Cardiac muscle cell (in vitro differentiated cells and primary cell): ENCODE measurements around the gene TAS2R13. TPM values are rescaled to one million over a fixed set of nuclear protein-coding genes. Genes with fewer than 3 reads are reported as not detected.

Experiments used
- DNase-seq, 2 donors: peaks; one replicate each; pipeline versions ENCODE4 v3.0.0 to v3.0.0-alpha.2; 2010 to 2017; ENCODE audit warnings: low read depth in 1 of 2, low spot score in 1 of 2
- H3K27ac ChIP-seq: fragments of 200-600 bp; sonication (generic); 2 replicates; pipeline ENCODE4 v1.5.1; 2016
- H3K27me3 ChIP-seq: fragments of 200-600 bp; sonication (generic); 2 replicates; pipeline ENCODE4 v1.6.0; 2016; ENCODE audit warnings: control low read depth
- H3K36me3 ChIP-seq: fragments of 200-600 bp; sonication (generic); 2 replicates; pipeline ENCODE4 v1.5.1; 2016; ENCODE audit warnings: control low read depth
- H3K4me1 ChIP-seq: fragments of 200-600 bp; sonication (generic); 2 replicates; pipeline ENCODE4 v1.8.1; 2017; ENCODE audit warnings: low read depth, mild to moderate bottlenecking, mixed run types
- H3K4me3 ChIP-seq: fragments of 200-600 bp; sonication (generic); 2 replicates; pipeline ENCODE4 v1.5.1; 2016; ENCODE audit warnings: mild to moderate bottlenecking
- H3K9me3 ChIP-seq: fragments of 200-600 bp; sonication (generic); 2 replicates; pipeline ENCODE4 v1.5.1; 2017; ENCODE audit warnings: low read depth, mild to moderate bottlenecking, control low read depth
- polyA plus RNA-seq: library from polyadenylated mRNA; unstranded; fragments of >200 nt; fragmentation: Nextera tagmentation; extraction: Ambion mirVana; gene quantifications from 2 replicates; pipeline ENCODE4 v1.2.1, GENCODE V29; 2016
- total RNA-seq: library from RNA; depleted of rRNA; stranded (reverse); fragments of >200 nt; gene quantifications from 2 replicates; pipeline ENCODE4 v1.2.3, GENCODE V29; 2016
- TF ChIP-seq, protein P1 (sequence below): IDR thresholded peaks from 2 replicates; pipeline ENCODE4 v1.5.1; 2012; ENCODE audit warnings: low read depth, mild to moderate bottlenecking, low read length

The TAS2R13 gene
- total and polyA plus RNA-seq, 2 experiments from 2014 or later, result 0.69 TPM; not detected in 1

DNA sequence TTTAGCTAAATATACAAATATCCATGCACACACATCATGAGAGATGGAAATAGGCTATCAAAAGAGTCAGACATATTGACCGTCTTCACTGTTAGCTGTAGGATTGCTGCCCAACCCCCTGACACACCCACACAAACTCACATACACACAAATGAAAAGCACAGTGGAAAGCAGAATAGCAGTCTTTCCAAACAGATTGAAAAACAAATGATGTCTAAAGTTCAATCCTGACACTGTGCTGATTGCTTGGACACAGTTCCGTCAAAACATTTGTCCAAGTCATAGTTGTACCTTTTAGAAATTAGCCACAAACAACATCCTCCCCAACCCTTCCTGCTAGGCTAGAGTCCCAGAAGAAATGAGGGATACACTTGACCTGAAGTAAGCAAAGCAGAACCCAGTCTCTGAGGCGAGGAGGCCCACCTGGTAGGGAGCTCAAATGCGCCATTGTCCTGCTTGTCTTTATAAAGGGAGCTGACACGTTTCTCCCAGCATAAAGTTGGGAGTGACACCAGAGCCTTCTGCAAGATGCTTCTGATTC, 19.5 kb upstream of the TAS2R13 start, which contains the start of gene PRH2:
Gene PRH2 (plus strand): TSS at position 491 of the 541 bp plus-strand sequence. CDS start 38 bp downstream, at position 529.
- H3K4me3 ChIP-seq, result no peak within 1 kb of the TSS
- no peak for DNase-seq
- TF ChIP-seq, protein P1, sequence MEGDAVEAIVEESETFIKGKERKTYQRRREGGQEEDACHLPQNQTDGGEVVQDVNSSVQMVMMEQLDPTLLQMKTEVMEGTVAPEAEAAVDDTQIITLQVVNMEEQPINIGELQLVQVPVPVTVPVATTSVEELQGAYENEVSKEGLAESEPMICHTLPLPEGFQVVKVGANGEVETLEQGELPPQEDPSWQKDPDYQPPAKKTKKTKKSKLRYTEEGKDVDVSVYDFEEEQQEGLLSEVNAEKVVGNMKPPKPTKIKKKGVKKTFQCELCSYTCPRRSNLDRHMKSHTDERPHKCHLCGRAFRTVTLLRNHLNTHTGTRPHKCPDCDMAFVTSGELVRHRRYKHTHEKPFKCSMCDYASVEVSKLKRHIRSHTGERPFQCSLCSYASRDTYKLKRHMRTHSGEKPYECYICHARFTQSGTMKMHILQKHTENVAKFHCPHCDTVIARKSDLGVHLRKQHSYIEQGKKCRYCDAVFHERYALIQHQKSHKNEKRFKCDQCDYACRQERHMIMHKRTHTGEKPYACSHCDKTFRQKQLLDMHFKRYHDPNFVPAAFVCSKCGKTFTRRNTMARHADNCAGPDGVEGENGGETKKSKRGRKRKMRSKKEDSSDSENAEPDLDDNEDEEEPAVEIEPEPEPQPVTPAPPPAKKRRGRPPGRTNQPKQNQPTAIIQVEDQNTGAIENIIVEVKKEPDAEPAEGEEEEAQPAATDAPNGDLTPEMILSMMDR, result no peak
- no peak within 1 kb of the TSS for H3K27ac ChIP-seq
- H3K9me3 ChIP-seq, result no peaks in the 10 kb centered on the region
- no peaks in the 10 kb centered on the region for H3K27me3 ChIP-seq
- H3K4me1 ChIP-seq, result no peaks in the 10 kb centered on the region
- H3K36me3 ChIP-seq, result no peaks in the 10 kb centered on the region

DNA sequence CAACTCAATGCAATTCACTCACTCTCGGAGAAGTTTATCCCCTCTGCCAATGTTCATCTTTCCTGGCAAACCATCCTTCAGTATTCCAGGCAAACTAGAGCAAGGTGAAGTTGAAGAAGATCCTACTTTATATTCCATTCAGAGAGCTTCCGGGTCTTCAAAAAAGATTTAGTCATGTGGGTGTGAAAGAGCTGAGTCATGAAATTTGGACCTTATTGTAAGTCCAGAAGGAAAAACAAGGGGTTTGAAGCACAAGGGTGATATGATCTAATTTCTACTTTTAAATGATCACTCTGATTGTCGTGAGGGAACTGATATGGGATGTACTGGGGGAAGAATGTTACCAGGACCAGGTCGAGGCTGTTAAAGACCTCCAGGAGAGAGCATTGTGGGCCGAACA, 16.9 kb upstream of the TAS2R13 start:
- Histone ChIP-seq H3K36me3 (no peaks in the 10 kb centered on the region), H3K27ac (no peak overlapping the region), H3K27me3 (no peaks in the 10 kb centered on the region), H3K4me3 (no peak overlapping the region), H3K4me1 (no peaks in the 10 kb centered on the region), H3K9me3 (no peaks in the 10 kb centered on the region)
- DNase-seq, result no peak
- TF ChIP-seq, protein P1, result no peak

DNA sequence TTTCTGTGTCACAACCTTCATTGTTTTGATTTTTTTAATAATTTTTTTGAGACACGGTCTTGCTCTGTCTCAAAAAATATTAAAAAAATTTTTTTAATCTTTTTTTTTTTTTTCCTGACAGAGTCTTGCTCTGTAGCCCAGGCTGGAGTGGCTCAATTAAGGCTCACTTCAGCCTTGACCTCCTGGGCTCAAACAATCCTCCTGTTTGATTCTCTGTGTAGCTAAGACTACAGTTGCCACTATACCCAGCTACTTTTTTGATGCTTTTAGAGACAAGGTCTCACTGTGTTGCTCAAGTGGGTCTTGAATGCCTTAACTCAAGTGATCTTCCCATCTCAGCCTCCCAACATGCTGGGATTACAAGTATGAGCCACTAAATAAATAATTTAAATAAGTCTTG, 10.4 kb upstream of the TAS2R13 start:
- no peaks in the 10 kb centered on the region for H3K9me3 ChIP-seq
- no peaks in the 10 kb centered on the region for H3K27me3 ChIP-seq
- no peaks in the 10 kb centered on the region for H3K36me3 ChIP-seq
- TF ChIP-seq, protein P1, result no peak
- no peak for DNase-seq
- H3K4me3 ChIP-seq, result no peak overlapping the region
- no peaks in the 10 kb centered on the region for H3K4me1 ChIP-seq
- H3K27ac ChIP-seq, result no peak overlapping the region

DNA sequence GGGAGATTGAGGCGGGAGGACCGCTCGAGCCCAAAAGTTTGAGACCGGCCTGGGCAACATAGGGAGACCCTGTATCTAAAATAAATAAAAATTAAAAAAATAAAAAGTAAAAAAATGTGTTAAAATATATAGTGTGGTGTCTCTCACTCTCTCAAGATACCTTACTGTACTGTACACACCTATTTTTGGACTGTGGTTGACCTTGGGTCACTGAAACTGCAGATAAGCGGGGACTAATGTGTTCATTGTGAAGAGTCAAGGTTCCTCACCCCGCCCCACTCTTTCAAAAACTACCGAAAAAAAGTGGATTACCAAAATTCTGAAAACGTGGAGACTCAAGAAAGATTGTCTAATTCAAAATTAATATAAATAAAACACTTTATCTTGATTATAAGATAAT, 1.0 kb upstream of the TAS2R13 start:
- Histone ChIP-seq H3K27me3 (no peaks in the 10 kb centered on the region), H3K9me3 (no peaks in the 10 kb centered on the region), H3K27ac (no peak overlapping the region), H3K4me3 (no peak overlapping the region), H3K36me3 (no peaks in the 10 kb centered on the region), H3K4me1 (peaks cover 11% of the 10 kb centered on the region)
- DNase-seq, result no peak
- TF ChIP-seq, protein P1, result no peak

DNA sequence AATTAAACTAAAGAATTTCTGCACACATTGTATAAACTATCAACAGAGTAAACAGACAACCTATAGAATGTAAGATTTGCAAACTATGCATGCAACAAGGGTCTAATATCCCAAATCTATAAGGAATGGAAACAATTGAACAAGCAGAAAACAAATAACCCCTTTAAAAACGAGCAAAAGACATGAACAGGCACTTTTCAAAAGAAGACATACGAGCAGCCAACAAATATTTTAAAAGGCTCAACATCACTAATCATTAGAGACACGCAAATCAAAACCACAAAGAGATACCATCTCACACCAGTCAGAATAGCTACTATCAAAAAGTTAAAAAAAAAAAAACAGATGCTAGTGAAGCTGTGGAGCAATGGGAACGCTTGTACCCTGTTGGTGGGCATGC, 4.7 kb downstream of the TAS2R13 start:
- H3K27me3 ChIP-seq, result no peaks in the 10 kb centered on the region
- H3K27ac ChIP-seq, result no peak overlapping the region
- no peaks in the 10 kb centered on the region for H3K36me3 ChIP-seq
- H3K4me1 ChIP-seq, result no peaks in the 10 kb centered on the region
- TF ChIP-seq, protein P1, result no peak
- no peak for DNase-seq
- no peak overlapping the region for H3K4me3 ChIP-seq
- H3K9me3 ChIP-seq, result no peaks in the 10 kb centered on the region
